GM12873 (cell line): ENCODE results near the gene PRR11.

Experiments used
- TF ChIP-seq, protein P1 (sequence below): IDR thresholded peaks from 2 replicates; pipeline ENCODE4 v1.5.1; 2012; ENCODE audit warnings: low read depth, mild to moderate bottlenecking, moderate library complexity, low read length, control low read depth; ENCODE audit not compliant: insufficient read depth; ENCODE audit errors: missing control alignments

The PRR11 gene

DNA sequence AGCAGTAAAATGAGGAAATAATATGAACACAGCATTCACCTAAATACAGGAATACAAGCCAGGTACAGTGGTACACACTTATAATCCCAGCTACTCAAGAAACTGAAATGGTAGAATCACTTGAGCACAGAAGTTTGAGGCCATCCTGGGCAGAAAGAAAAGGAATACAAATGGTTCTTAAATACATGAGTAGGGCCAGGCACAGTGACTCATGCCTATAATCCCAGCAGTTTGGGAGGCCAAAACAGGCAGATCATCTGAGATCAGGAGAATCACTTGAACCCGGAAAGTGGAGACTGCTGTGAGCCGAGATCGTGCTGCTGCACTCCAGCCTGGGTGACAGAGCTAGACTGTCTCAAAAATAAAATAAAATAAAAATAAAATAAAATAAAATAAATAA lies 31.3 kb downstream of the PRR11 start:
- TF ChIP-seq, protein P1, sequence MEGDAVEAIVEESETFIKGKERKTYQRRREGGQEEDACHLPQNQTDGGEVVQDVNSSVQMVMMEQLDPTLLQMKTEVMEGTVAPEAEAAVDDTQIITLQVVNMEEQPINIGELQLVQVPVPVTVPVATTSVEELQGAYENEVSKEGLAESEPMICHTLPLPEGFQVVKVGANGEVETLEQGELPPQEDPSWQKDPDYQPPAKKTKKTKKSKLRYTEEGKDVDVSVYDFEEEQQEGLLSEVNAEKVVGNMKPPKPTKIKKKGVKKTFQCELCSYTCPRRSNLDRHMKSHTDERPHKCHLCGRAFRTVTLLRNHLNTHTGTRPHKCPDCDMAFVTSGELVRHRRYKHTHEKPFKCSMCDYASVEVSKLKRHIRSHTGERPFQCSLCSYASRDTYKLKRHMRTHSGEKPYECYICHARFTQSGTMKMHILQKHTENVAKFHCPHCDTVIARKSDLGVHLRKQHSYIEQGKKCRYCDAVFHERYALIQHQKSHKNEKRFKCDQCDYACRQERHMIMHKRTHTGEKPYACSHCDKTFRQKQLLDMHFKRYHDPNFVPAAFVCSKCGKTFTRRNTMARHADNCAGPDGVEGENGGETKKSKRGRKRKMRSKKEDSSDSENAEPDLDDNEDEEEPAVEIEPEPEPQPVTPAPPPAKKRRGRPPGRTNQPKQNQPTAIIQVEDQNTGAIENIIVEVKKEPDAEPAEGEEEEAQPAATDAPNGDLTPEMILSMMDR, result no peak

GRCh38 chr17:59190806-59191205 lies 35.3 kb downstream of the PRR11 start:
- TF ChIP-seq, protein P1, result no peak

DNA sequence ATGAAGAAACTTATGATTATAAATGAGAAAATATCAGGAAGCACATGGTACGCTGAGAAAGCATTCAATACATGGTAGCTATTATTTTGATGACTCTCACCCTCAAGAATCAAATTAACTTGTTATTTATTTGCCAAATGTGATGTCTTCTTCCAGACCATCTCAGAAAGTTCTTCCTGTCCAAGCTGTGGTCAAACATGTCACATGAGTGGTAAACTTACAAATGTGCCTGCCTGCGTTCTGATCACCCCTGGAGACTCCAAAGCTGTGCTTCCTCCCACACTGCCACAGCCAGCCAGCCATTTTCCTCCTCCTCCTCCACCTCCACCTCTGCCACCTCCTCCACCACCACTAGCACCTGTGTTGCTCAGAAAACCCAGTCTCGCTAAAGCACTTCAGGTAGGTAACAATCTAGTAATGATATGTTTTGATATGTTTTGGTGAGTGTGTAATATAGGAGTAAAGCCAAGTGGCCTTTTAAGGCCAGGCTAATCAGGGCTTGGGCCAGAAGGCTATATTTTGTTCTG lies 37.9 kb downstream of the PRR11 start:
- TF ChIP-seq, protein P1, result no peak

- TF ChIP-seq, protein P1, result no peak
Observed at GRCh38 chr17:59199398-59199797, 43.9 kb downstream of the PRR11 start.

GRCh38 chr17:59202320-59202719 lies 46.8 kb downstream of the PRR11 start:
- TF ChIP-seq, protein P1, result no peak

DNA sequence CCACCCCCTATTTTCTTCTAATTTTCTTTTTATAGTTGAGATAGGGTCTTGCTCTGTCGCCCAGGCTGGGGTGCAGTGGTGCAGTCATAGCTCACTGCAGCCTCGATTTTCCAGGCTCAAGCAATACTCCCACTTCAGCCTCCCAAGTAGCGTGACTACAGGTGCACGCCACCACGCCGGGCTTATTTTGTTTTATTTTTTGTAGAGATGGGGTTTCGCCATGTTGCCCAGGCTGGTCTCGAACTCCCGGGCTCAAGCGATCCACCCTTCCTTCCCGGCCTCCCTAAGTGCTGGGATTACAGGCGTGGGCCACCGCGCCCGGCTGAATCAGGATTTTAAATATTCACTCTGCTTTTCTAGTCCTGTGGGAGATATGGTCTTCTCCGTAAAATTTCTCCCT lies 63.8 kb downstream of the PRR11 start:
- TF ChIP-seq, protein P1, result no peak

GRCh38 chr17:59219992-59220327 lies 64.4 kb downstream of the PRR11 start:
- TF ChIP-seq, protein P1, result no peak
